ENCODE data around the gene SLC6A11. TPM values are rescaled to one million over a fixed set of nuclear protein-coding genes. Genes with fewer than 3 reads are reported as not detected.

The SLC6A11 gene
- 0.10 TPM for polyA plus RNA-seq (ENCODE audit: insufficient read length)

GRCh38 chr3:10816019-10816862 lies at the start of gene SLC6A11:
SLC6A11 (plus strand) TSS chr3:10816228; CDS start chr3:10816266, 38 bp downstream.
- DNase-seq (ENCODE audit: low read depth), result no peak

GRCh38 chr3:10768708-10769394 lies 47.2 kb upstream of the SLC6A11 start:
- no peak for DNase-seq (ENCODE audit: low read depth)

- DNase-seq (ENCODE audit: low read depth), result no peak
Observed at GRCh38 chr3:10770547-10770946, 45.5 kb upstream of the SLC6A11 start.

GRCh38 chr3:10770981-10771380 lies 45.0 kb upstream of the SLC6A11 start:
- no peak for DNase-seq (ENCODE audit: low read depth)

- DNase-seq (ENCODE audit: low read depth), result no peak
Observed at GRCh38 chr3:10771486-10772270, 44.4 kb upstream of the SLC6A11 start.

- DNase-seq (ENCODE audit: low read depth), result no peak
Observed at GRCh38 chr3:10772271-10773161, 43.5 kb upstream of the SLC6A11 start.

GRCh38 chr3:10774129-10774670 lies 41.8 kb upstream of the SLC6A11 start:
- DNase-seq (ENCODE audit: low read depth), result no peak

- DNase-seq (ENCODE audit: low read depth), result no peak
Observed at GRCh38 chr3:10774825-10775224, 41.2 kb upstream of the SLC6A11 start.

- no peak for DNase-seq (ENCODE audit: low read depth)
Observed at GRCh38 chr3:10775259-10775658, 40.8 kb upstream of the SLC6A11 start.

- DNase-seq (ENCODE audit: low read depth), result no peak
Observed at GRCh38 chr3:10775828-10776227, 40.2 kb upstream of the SLC6A11 start.

- DNase-seq (ENCODE audit: low read depth), result no peak
Observed at GRCh38 chr3:10777627-10778026, 38.4 kb upstream of the SLC6A11 start.

GRCh38 chr3:10778492-10779292 lies 37.3 kb upstream of the SLC6A11 start:
- no peak for DNase-seq (ENCODE audit: low read depth)

GRCh38 chr3:10779293-10779805 lies 36.7 kb upstream of the SLC6A11 start:
- no peak for DNase-seq (ENCODE audit: low read depth)

GRCh38 chr3:10780243-10780642 lies 35.8 kb upstream of the SLC6A11 start:
- DNase-seq (ENCODE audit: low read depth), result no peak

- no peak for DNase-seq (ENCODE audit: low read depth)
Observed at GRCh38 chr3:10780922-10781321, 35.1 kb upstream of the SLC6A11 start.

- no peak for DNase-seq (ENCODE audit: low read depth)
Observed at GRCh38 chr3:10781981-10782380, 34.0 kb upstream of the SLC6A11 start.

- no peak for DNase-seq (ENCODE audit: low read depth)
Observed at GRCh38 chr3:10783360-10784351, 32.4 kb upstream of the SLC6A11 start.

GRCh38 chr3:10786640-10787039 lies 29.4 kb upstream of the SLC6A11 start:
- DNase-seq (ENCODE audit: low read depth), result no peak

- DNase-seq (ENCODE audit: low read depth), result no peak
Observed at GRCh38 chr3:10788451-10788850, 27.6 kb upstream of the SLC6A11 start.
